ENCODE data around the gene UROC1. TPM values are rescaled to one million over a fixed set of nuclear protein-coding genes. Genes with fewer than 3 reads are reported as not detected.

The UROC1 gene
- total and polyA plus RNA-seq, 2 donors from 2014 or later, result not detected

- no peaks in the 10 kb centered on the region for H3K27me3 ChIP-seq (ENCODE audit: control insufficient read depth, insufficient read depth, low read length)
- intact Hi-C loops (cut with DNase I), result no loop called here
- no peak for TF ChIP-seq CTCF (IDR thresholded peaks at IDR 0.05; ENCODE audit: borderline replicate concordance, extremely low read depth, insufficient read depth)
- FAIRE-seq (no peak), DNase-seq (peak in 1 of 5 donors; percentile 58)
- no peaks in the 10 kb centered on the region for H3K4me1 ChIP-seq (ENCODE audit: control insufficient read depth in 2 of 3, insufficient read depth in 2 of 3, low read depth in 1 of 3, low read length in 3 of 3)
- H3K9me3 ChIP-seq (ENCODE audit: control insufficient read depth in 2 of 3, insufficient read depth in 1 of 3, low read length in 3 of 3), result no peaks in the 10 kb centered on the region
- H3K36me3 ChIP-seq (ENCODE audit: control insufficient read depth in 2 of 3, insufficient read depth in 3 of 3, low read length in 3 of 3), result no peaks in the 10 kb centered on the region
- H3K27ac ChIP-seq (ENCODE audit: low read depth in 2 of 2, low read length in 2 of 2), result no peak overlapping the region
- no peak overlapping the region for H3K4me3 ChIP-seq (ENCODE audit: low read length in 3 of 3)
- no peak overlapping the region for H3K9ac ChIP-seq (ENCODE audit: low read length in 3 of 3)
Measured at GRCh38 chr3:126496894-126497850, 20.4 kb downstream of the UROC1 start.

GRCh38 chr3:126495786-126496185 is 21.8 kb downstream of the UROC1 start:
- TF ChIP-seq CTCF (IDR thresholded peaks at IDR 0.05; ENCODE audit: borderline replicate concordance, extremely low read depth, insufficient read depth), result no peak
- FAIRE-seq, result no peak
- no peak overlapping the region for H3K27ac ChIP-seq (ENCODE audit: low read depth in 2 of 2, low read length in 2 of 2)
- peak in 1 of 5 donors; percentile 68 for DNase-seq
- no peaks in the 10 kb centered on the region for H3K9me3 ChIP-seq (ENCODE audit: control insufficient read depth in 2 of 3, insufficient read depth in 1 of 3, low read length in 3 of 3)
- no peak overlapping the region for H3K9ac ChIP-seq (ENCODE audit: low read length in 3 of 3)
- no peaks in the 10 kb centered on the region for H3K4me1 ChIP-seq (ENCODE audit: control insufficient read depth in 2 of 3, insufficient read depth in 2 of 3, low read depth in 1 of 3, low read length in 3 of 3)
- intact Hi-C loops (cut with DNase I), result no loop called here
- H3K27me3 ChIP-seq (ENCODE audit: control insufficient read depth, insufficient read depth, low read length), result no peaks in the 10 kb centered on the region
- H3K36me3 ChIP-seq (ENCODE audit: control insufficient read depth in 2 of 3, insufficient read depth in 3 of 3, low read length in 3 of 3), result no peaks in the 10 kb centered on the region
- no peak overlapping the region for H3K4me3 ChIP-seq (ENCODE audit: low read length in 3 of 3)

- TF ChIP-seq CTCF (IDR thresholded peaks at IDR 0.05; ENCODE audit: borderline replicate concordance, extremely low read depth, insufficient read depth), result no peak
- Histone ChIP-seq H3K27me3 (ENCODE audit: control insufficient read depth, insufficient read depth, low read length) (no peaks in the 10 kb centered on the region), H3K9ac (ENCODE audit: low read length in 3 of 3) (no peak overlapping the region), H3K9me3 (ENCODE audit: control insufficient read depth in 2 of 3, insufficient read depth in 1 of 3, low read length in 3 of 3) (no peaks in the 10 kb centered on the region), H3K27ac (ENCODE audit: low read depth in 2 of 2, low read length in 2 of 2) (no peak overlapping the region), H3K4me1 (ENCODE audit: control insufficient read depth in 2 of 3, insufficient read depth in 2 of 3, low read depth in 1 of 3, low read length in 3 of 3) (no peaks in the 10 kb centered on the region), H3K4me3 (ENCODE audit: low read length in 3 of 3) (no peak overlapping the region), H3K36me3 (ENCODE audit: control insufficient read depth in 2 of 3, insufficient read depth in 3 of 3, low read length in 3 of 3) (no peaks in the 10 kb centered on the region)
- intact Hi-C loops (cut with DNase I), result no loop called here
- DNase-seq, result peak in 1 of 5 donors; percentile 46
- FAIRE-seq, result no peak
Measured at GRCh38 chr3:126494970-126495230, 22.7 kb downstream of the UROC1 start.
